NCI-H526 treated with DMSO at 0.1 percent for 48 hours (cell line): ENCODE results near the gene CDIP1.
A peak's percentile ranks its signal among the peaks of the same experiment; 100 is the strongest.

Source experiments
- DNase-seq: peaks from one replicate; lab custom pipeline; 2025; lab: John Stamatoyannopoulos, UW

Gene CDIP1

GRCh38 chr16:4488499-4488967, 50.0 kb downstream of the CDIP1 start:
- DNase-seq: no peak

- no peak for DNase-seq
Observed at GRCh38 chr16:4487955-4488498, 50.5 kb downstream of the CDIP1 start.

GRCh38 chr16:4486126-4486893, 52.3 kb downstream of the CDIP1 start:
- DNase-seq: no peak

- no peak for DNase-seq
Observed at GRCh38 chr16:4481963-4482362, 56.6 kb downstream of the CDIP1 start.

- DNase-seq: no peak
Observed at GRCh38 chr16:4481526-4481925, 57.0 kb downstream of the CDIP1 start.

- no peak for DNase-seq
Observed at GRCh38 chr16:4477966-4478365, 60.6 kb downstream of the CDIP1 start.

- peak; percentile 59 for DNase-seq
Observed at GRCh38 chr16:4475880-4476788, 62.4 kb downstream of the CDIP1 start, which contains the start of gene HMOX2. Gene HMOX2, plus strand, starts transcription at chr16:4476398. Its CDS starts 29,127 bp downstream, at chr16:4505525.

- peak; percentile 84 for DNase-seq
Observed at GRCh38 chr16:4474192-4474961, 64.2 kb downstream of the CDIP1 start, which contains the start of gene NMRAL1. Gene NMRAL1, minus strand, starts transcription at chr16:4474625. Its CDS starts 493 bp downstream, at chr16:4474132.

GRCh38 chr16:4472880-4473279, 65.7 kb downstream of the CDIP1 start:
- DNase-seq: no peak

- DNase-seq: no peak
Observed at GRCh38 chr16:4471869-4472268, 66.7 kb downstream of the CDIP1 start.

- no peak for DNase-seq
Observed at GRCh38 chr16:4468972-4469371, 69.6 kb downstream of the CDIP1 start.

- no peak for DNase-seq
Observed at GRCh38 chr16:4467916-4468315, 70.7 kb downstream of the CDIP1 start.

- DNase-seq: no peak
Observed at GRCh38 chr16:4465977-4466779, 72.4 kb downstream of the CDIP1 start.

GRCh38 chr16:4463522-4464163, 74.9 kb downstream of the CDIP1 start:
- DNase-seq: no peak

GRCh38 chr16:4461250-4462085, 77.1 kb downstream of the CDIP1 start:
- DNase-seq: peak; percentile 21

GRCh38 chr16:4460936-4461249, 77.7 kb downstream of the CDIP1 start:
- DNase-seq: no peak
